ENCODE measurements around the gene MCTP1. TPM values are rescaled to one million over a fixed set of nuclear protein-coding genes. Genes with fewer than 3 reads are reported as not detected.

MCTP1 gene
- total and polyA plus RNA-seq, 8 donors: 4.4 to 55.1 (median 5.9) TPM

DNA sequence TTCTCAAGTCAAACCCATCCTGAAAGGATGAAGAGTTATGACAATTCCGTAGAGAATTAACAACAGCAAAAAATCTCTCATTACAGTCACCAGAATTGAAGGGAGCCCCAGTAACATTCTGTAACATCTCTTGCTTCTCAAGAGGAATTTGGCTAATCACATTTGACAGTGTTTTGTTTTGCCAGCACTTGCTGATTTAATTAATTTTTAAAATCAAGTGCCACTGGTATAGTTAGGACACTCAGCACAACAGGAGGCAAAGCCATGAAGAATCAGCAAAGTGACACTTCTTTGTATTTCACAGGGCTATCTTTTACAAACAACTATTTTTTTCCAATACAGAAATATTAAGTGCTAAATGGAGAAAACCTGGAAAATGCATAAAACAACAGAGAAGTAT is 152.8 kb downstream of the MCTP1 start:
- no peak for TF ChIP-seq CTCF (IDR thresholded peaks at IDR 0.05)
- intact Hi-C loops (cut with DNase I): no loop called here

DNA sequence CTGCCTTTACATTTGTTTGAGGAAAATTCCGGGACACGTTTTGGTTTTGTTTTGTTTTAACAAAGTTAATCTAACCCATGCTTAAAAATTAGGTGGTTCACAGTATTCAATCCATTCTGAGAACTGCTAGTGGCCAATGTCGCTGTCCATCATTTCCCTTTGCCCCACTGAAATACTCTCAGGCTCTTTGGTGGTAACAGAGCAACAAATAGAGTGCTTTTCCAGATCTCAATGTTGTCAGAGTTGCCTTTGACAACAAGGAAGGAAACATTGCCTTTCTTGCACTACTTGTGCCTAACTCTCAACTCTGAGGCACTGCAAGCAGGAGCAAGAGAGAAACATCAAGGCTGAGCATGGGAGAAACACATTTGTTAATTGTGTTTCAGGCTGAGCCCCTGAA is 154.0 kb downstream of the MCTP1 start:
- Histone ChIP-seq H3K27ac (no peak overlapping the region), H3K36me3 (no peaks in the 10 kb centered on the region), H3K9me3 (no peaks in the 10 kb centered on the region), H3K4me3 (no peak overlapping the region), H3K27me3 (no peaks in the 10 kb centered on the region), H3K4me1 (no peaks in the 10 kb centered on the region)
- intact Hi-C loops (cut with DNase I): no loop called here
- no peak for TF ChIP-seq CTCF (IDR thresholded peaks at IDR 0.05)
- DNase-seq (peak in 1 of 4 donors; percentile 7), ATAC-seq (peak; percentile 35)

More for the DNA sequence above, 152.8 kb downstream of the MCTP1 start:
- Histone ChIP-seq H3K36me3 (no peaks in the 10 kb centered on the region), H3K4me3 (no peak overlapping the region), H3K9me3 (no peaks in the 10 kb centered on the region), H3K4me1 (no peaks in the 10 kb centered on the region), H3K27me3 (no peaks in the 10 kb centered on the region), H3K27ac (no peak overlapping the region)
- ATAC-seq: no peak
- DNase-seq: no peak

DNA sequence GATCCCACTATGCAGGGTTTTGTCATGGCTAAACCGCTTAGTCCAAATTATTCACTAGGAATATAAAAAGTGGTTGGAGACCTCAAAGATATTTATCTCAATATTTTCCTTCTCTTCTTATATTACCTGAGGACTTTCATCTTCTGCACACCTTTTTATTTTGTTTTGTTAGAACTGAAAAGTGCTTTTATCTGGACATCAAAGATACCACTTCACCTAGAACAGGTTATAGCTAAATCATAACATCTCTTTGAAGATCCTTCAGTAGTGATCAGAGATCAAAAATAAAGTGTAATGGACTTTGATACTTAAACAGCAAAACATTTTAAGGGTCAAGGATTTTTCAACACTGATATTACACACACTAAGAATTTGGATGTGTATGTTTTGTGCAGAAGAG is 160.2 kb downstream of the MCTP1 start:
- no peak for DNase-seq
- no peak for ATAC-seq
- Histone ChIP-seq H3K4me3 (no peak overlapping the region), H3K9me3 (peaks cover 0 to 6% of the 10 kb centered on the region in 2 donors), H3K27ac (no peak overlapping the region), H3K4me1 (no peaks in the 10 kb centered on the region), H3K36me3 (no peaks in the 10 kb centered on the region), H3K27me3 (no peaks in the 10 kb centered on the region)
- no peak for TF ChIP-seq CTCF (IDR thresholded peaks at IDR 0.05)
- intact Hi-C loops (cut with DNase I): no loop called here

DNA sequence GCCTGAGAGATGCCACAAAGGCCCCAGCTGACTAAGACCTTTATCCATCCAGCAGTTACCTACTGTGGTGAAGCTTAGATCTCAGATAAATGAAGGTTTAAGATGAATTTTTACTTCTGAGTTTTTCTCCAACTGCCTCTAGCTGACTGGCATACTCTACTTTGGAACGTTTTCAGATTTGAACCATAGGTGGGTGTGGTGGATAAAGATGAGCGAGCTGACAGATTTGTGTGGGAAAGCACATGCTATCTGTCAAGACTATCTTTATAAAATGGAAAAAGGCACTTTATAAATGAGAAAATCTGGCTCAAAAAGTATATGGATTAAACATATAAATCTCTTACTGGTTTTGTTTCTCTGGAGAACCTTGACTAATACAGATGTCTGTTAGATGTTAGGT is 160.8 kb downstream of the MCTP1 start:
- no peak overlapping the region for H3K4me3 ChIP-seq
- H3K27me3 ChIP-seq: no peaks in the 10 kb centered on the region
- no peak for ATAC-seq
- DNase-seq: no peak
- no peaks in the 10 kb centered on the region for H3K4me1 ChIP-seq
- no peak for TF ChIP-seq CTCF (IDR thresholded peaks at IDR 0.05)
- H3K36me3 ChIP-seq: no peaks in the 10 kb centered on the region
- peaks cover 0 to 6% of the 10 kb centered on the region in 2 donors for H3K9me3 ChIP-seq
- no peak overlapping the region for H3K27ac ChIP-seq
- intact Hi-C loops (cut with DNase I): no loop called here

- DNase-seq (no peak), ATAC-seq (peak; percentile 66)
- TF ChIP-seq CTCF (IDR thresholded peaks at IDR 0.05): no peak
- H3K27me3 ChIP-seq: no peaks in the 10 kb centered on the region
- no peak overlapping the region for H3K4me3 ChIP-seq
- peaks cover 0 to 5% of the 10 kb centered on the region in 2 donors for H3K9me3 ChIP-seq
- no peaks in the 10 kb centered on the region for H3K36me3 ChIP-seq
- H3K27ac ChIP-seq: no peak overlapping the region
- intact Hi-C loops (cut with DNase I): no loop called here
- no peaks in the 10 kb centered on the region for H3K4me1 ChIP-seq
Observed at GRCh38 chr5:95114902-95115301, 170.0 kb downstream of the MCTP1 start.
